Measurements from ENCODE around the gene SOBP.

- TF ChIP-seq CTCF (IDR thresholded peaks at IDR 0.05), result no peak
- TF ChIP-seq POLR2A (IDR thresholded peaks at IDR 0.05), result no peak
These were observed 117.2 kb downstream of the SOBP start for GRCh38 chr6:107607116-107607515.

Data from esophagus squamous epithelium (tissue), 4 donors.